B cell (primary cell): ENCODE data around the gene POLN. TPM values are rescaled to one million over a fixed set of nuclear protein-coding genes. Genes with fewer than 3 reads are reported as not detected.

Experiments used
- ATAC-seq: fragments of 200-7000 bp; cut with Tn5 transposase; one replicate; pipeline ENCODE4 v1.10.0; 2021; ENCODE audit warnings: low read depth, mild to moderate bottlenecking, moderate number of reproducible peaks, moderate library complexity
- CTCF ChIA-PET: fragments of 350-600 bp; sonication (Branson Sonifier 250); formaldehyde crosslinking; loops from one replicate; lab custom pipeline; 2021; ENCODE audit warnings: antibody characterized with exemption, inconsistent platforms; lab: Charles Lee
- POLR2A ChIA-PET: fragments of 350-600 bp; sonication (Branson Sonifier 250); formaldehyde crosslinking; loops from one replicate; lab custom pipeline; 2021; ENCODE audit warnings: antibody characterized with exemption; lab: Charles Lee
- DNase-seq: peaks from one replicate; pipeline ENCODE4 v3.0.0; 2013
- H2AFZ ChIP-seq: 2 replicates; pipeline ENCODE4 v1.6.1; 2012; ENCODE audit warnings: mild to moderate bottlenecking, low read depth, low read length; ENCODE audit not compliant: insufficient read depth, poor library complexity, severe bottlenecking
- H3K27ac ChIP-seq, 2 donors: 1 replicate in 1 of 2; 2 replicates in 1 of 2; pipeline ENCODE4 v1.5.1; 2012 to 2013; ENCODE audit warnings: low read length in 2 of 2, mild to moderate bottlenecking in 2 of 2, moderate library complexity in 1 of 2
- H3K27me3 ChIP-seq, 4 experiments: fragments of 200-600 bp in 1 of 4; sonication (generic) in 1 of 4; replicated peaks in 1 of 4; 1 replicate in 2 of 4; 2 replicates in 2 of 4; pipeline versions ENCODE4 v1.6.1 to v1.7.0; 2013 to 2016; ENCODE audit warnings: low read length in 3 of 4, mild to moderate bottlenecking in 2 of 4, mixed read lengths in 1 of 4, moderate library complexity in 1 of 4; ENCODE audit not compliant: insufficient read depth in 4 of 4, control insufficient read depth in 3 of 4; ENCODE audit errors: control extremely low read depth in 1 of 4
- H3K36me3 ChIP-seq, 2 experiments: replicated peaks in 1 of 2; 1 replicate in 1 of 2; 2 replicates in 1 of 2; pipeline versions ENCODE4 v1.6.1 to v1.7.1; 2013; ENCODE audit warnings: low read length in 1 of 2; ENCODE audit not compliant: insufficient read depth in 2 of 2, control insufficient read depth in 1 of 2; ENCODE audit errors: control extremely low read depth in 1 of 2, extremely low read depth in 1 of 2
- H3K4me1 ChIP-seq, 2 donors: fragments of 200-600 bp in 1 of 2; sonication (generic) in 1 of 2; 1 replicate in 1 of 2; 2 replicates in 1 of 2; pipeline versions ENCODE4 v1.5.1 to v1.6.1; 2013 to 2017; ENCODE audit warnings: low read length in 2 of 2; ENCODE audit not compliant: control insufficient read depth in 2 of 2, insufficient read depth in 2 of 2
- H3K4me2 ChIP-seq: replicated peaks from 2 replicates; pipeline ENCODE3; 2012; ENCODE audit warnings: mild to moderate bottlenecking, low read depth, low read length; ENCODE audit not compliant: poor library complexity, severe bottlenecking
- H3K4me3 ChIP-seq, 5 experiments: fragments of 200-600 bp in 1 of 5; sonication (generic) in 1 of 5; 1 replicate in 3 of 5; 2 replicates in 2 of 5; pipeline versions ENCODE4 v1.5.1 to v1.7.0; 2011 to 2016; ENCODE audit warnings: low read length in 4 of 5, mild to moderate bottlenecking in 4 of 5, low read depth in 2 of 5, control low read depth in 1 of 5, moderate library complexity in 1 of 5; ENCODE audit not compliant: insufficient read depth in 1 of 5; ENCODE audit errors: control extremely low read depth in 1 of 5, extremely low read depth in 1 of 5
- H3K79me2 ChIP-seq: fragments of 200-600 bp; sonication (generic); one replicate; pipeline ENCODE4 v1.6.0; 2016; ENCODE audit warnings: low read length; ENCODE audit not compliant: control insufficient read depth, insufficient read depth
- H3K9ac ChIP-seq: fragments of 200-600 bp; sonication (generic); 2 replicates; pipeline ENCODE4 v1.6.1; 2017; ENCODE audit warnings: mild to moderate bottlenecking, low read length, moderate library complexity
- H3K9me3 ChIP-seq, 3 donors: one replicate each; pipeline versions ENCODE4 v1.6.1 to v1.7.1; 2013; ENCODE audit warnings: low read length in 2 of 3; ENCODE audit not compliant: control insufficient read depth in 2 of 3, insufficient read depth in 1 of 3; ENCODE audit errors: control extremely low read depth in 1 of 3
- H4K20me1 ChIP-seq: 2 replicates; pipeline ENCODE4 v1.6.0; 2012; ENCODE audit warnings: mild to moderate bottlenecking, low read length; ENCODE audit not compliant: insufficient read depth, control insufficient read depth, poor library complexity, severe bottlenecking
- H3K27ac Mint-ChIP-seq: one replicate; pipeline ENCODE4 v1.8.0; 2021; ENCODE audit warnings: mixed read lengths
- H3K27me3 Mint-ChIP-seq: one replicate; pipeline ENCODE4 v1.8.0; 2021; ENCODE audit warnings: mixed read lengths
- H3K4me1 Mint-ChIP-seq: one replicate; pipeline ENCODE4 v1.8.0; 2021; ENCODE audit warnings: mixed read lengths
- H3K4me3 Mint-ChIP-seq: one replicate; pipeline ENCODE4 v1.8.0; 2021; ENCODE audit warnings: mixed read lengths
- H3K9me3 Mint-ChIP-seq: one replicate; pipeline ENCODE4 v1.8.0; 2022; ENCODE audit warnings: mixed read lengths; ENCODE audit not compliant: insufficient read depth
- EZH2 ChIP-seq: IDR thresholded peaks from 2 replicates; pipeline ENCODE4 v1.6.1; 2012; ENCODE audit warnings: borderline replicate concordance, low read depth, mild to moderate bottlenecking, moderate library complexity, low read length; ENCODE audit not compliant: insufficient read depth, poor library complexity, severe bottlenecking
- WGBS: methylation state at CpG from one replicate; pipeline ENCODE4 v1.1.5; 2013; ENCODE audit warnings: missing lambda C conversion rate; ENCODE audit not compliant: insufficient coverage; 5-methylcytosine and 5-hydroxymethylcytosine counted together
- intact Hi-C: fragments of 100-400 bp; cut with micrococcal nuclease; formaldehyde crosslinking; loops from one replicate; pipeline ENCODE4 v1.10.0; 2022
- polyA plus RNA-seq: library from polyadenylated mRNA; depleted of rRNA; stranded (reverse); fragments of >200 nt; gene quantifications from 2 replicates; pipeline ENCODE4 v1.2.3, GENCODE V29; 2012
- total RNA-seq, 2 donors: library from RNA; stranded (reverse); fragments of 120-200 nt in 1 of 2; gene quantifications; 1 replicate in 1 of 2; 2 replicates in 1 of 2; pipeline versions ENCODE4 v1.2.3 to v1.2.4, GENCODE V29; 2013 to 2022
- TF ChIP-seq, protein P1 (sequence below): fragments of 200-600 bp; IDR thresholded peaks from one replicate; pipeline ENCODE4 v1.8.0; 2022; ENCODE audit warnings: antibody characterized with exemption, mild to moderate bottlenecking

The POLN gene
- total and polyA plus RNA-seq, 2 donors (not counting 1 experiment from before 2014, with no cell fraction given), result 0.73 to 1.5 TPM

- Mint-ChIP-seq H3K4me3 (peak overlapping the region; percentile 75), H3K27ac (peak overlapping the region; percentile 47), H3K9me3 (no peaks in the 10 kb centered on the region), H3K4me1 (peaks cover 6% of the 10 kb centered on the region), H3K27me3 (peaks cover 15% of the 10 kb centered on the region)
- whole genome bisulfite sequencing, result 89% methylated on average over 7 of the region's 8 CpGs
- H3K27ac ChIP-seq, result no peak overlapping the region
- peak overlapping the region; percentile 77 for H3K9ac ChIP-seq
- H3K4me2 ChIP-seq, result peak overlapping the region; percentile 97
- peak overlapping the region in 3 of 5 experiments; percentile 69 to 76 (median 74) for H3K4me3 ChIP-seq
- H3K4me1 ChIP-seq, result peaks cover 9 to 18% of the 10 kb centered on the region in 2 donors
- ATAC-seq, result no peak
- H3K9me3 ChIP-seq, result peaks cover 0 to 15% (median 0%) of the 10 kb centered on the region in 3 donors
- peaks cover 0 to 32% (median 4%) of the 10 kb centered on the region in 4 experiments for H3K27me3 ChIP-seq
- ChIA-PET POLR2A (no interaction called here), CTCF (no interaction called here)
- H3K36me3 ChIP-seq, result no peaks in the 10 kb centered on the region
- H3K79me2 ChIP-seq, result peaks cover 8% of the 10 kb centered on the region
- DNase-seq, result no peak
- peaks cover 11% of the 10 kb centered on the region for H4K20me1 ChIP-seq
- peak overlapping the region; percentile 82 for H2AFZ ChIP-seq
- TF ChIP-seq, protein P1, sequence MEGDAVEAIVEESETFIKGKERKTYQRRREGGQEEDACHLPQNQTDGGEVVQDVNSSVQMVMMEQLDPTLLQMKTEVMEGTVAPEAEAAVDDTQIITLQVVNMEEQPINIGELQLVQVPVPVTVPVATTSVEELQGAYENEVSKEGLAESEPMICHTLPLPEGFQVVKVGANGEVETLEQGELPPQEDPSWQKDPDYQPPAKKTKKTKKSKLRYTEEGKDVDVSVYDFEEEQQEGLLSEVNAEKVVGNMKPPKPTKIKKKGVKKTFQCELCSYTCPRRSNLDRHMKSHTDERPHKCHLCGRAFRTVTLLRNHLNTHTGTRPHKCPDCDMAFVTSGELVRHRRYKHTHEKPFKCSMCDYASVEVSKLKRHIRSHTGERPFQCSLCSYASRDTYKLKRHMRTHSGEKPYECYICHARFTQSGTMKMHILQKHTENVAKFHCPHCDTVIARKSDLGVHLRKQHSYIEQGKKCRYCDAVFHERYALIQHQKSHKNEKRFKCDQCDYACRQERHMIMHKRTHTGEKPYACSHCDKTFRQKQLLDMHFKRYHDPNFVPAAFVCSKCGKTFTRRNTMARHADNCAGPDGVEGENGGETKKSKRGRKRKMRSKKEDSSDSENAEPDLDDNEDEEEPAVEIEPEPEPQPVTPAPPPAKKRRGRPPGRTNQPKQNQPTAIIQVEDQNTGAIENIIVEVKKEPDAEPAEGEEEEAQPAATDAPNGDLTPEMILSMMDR, result no peak
- no peak for TF ChIP-seq EZH2
- intact Hi-C loops, result no loop called here
Measured at GRCh38 chr4:2042947-2043395, 198.9 kb downstream of the POLN start.

GRCh38 chr4:2042204-2042946, 199.5 kb downstream of the POLN start:
- Mint-ChIP-seq H3K27me3 (peaks cover 15% of the 10 kb centered on the region), H3K27ac (no peak overlapping the region), H3K9me3 (no peaks in the 10 kb centered on the region), H3K4me1 (peaks cover 6% of the 10 kb centered on the region), H3K4me3 (peak overlapping the region; percentile 75)
- H3K27me3 ChIP-seq, result peaks cover 0 to 26% (median 4%) of the 10 kb centered on the region in 4 experiments
- under 1% methylated on average over 68 of the region's 80 CpGs for WGBS
- peak overlapping the region; percentile 82 for H2AFZ ChIP-seq
- H4K20me1 ChIP-seq, result peaks cover 11% of the 10 kb centered on the region
- H3K4me2 ChIP-seq, result peak overlapping the region; percentile 97
- POLR2A ChIA-PET, result no interaction called here
- H3K79me2 ChIP-seq, result peaks cover 8% of the 10 kb centered on the region
- H3K4me1 ChIP-seq, result peaks cover 9 to 18% of the 10 kb centered on the region in 2 donors
- TF ChIP-seq, protein P1, result no peak
- TF ChIP-seq EZH2, result no peak
- peak overlapping the region in 4 of 5 experiments; percentile 65 to 76 (median 72) for H3K4me3 ChIP-seq
- no peak overlapping the region for H3K27ac ChIP-seq
- intact Hi-C loops, result no loop called here
- peaks cover 0 to 15% (median 0%) of the 10 kb centered on the region in 3 donors for H3K9me3 ChIP-seq
- DNase-seq (peak; percentile 51), ATAC-seq (peak; percentile 54)
- H3K9ac ChIP-seq, result peak overlapping the region; percentile 77
- H3K36me3 ChIP-seq, result no peaks in the 10 kb centered on the region
- CTCF ChIA-PET, result no interaction called here
